H1 (cell line): Measurements from ENCODE around the gene MAML3.

ENCODE experiments used
- BACH1 ChIP-seq: IDR thresholded peaks from 2 replicates; pipeline ENCODE4 v1.6.1; 2012; ENCODE audit warnings: low read length, improper control_type of control experiment
- EP300 ChIP-seq, 2 experiments: IDR thresholded peaks; 1 replicate in 1 of 2; 2 replicates in 1 of 2; pipeline ENCODE4 v1.6.1; 2011 to 2012; ENCODE audit warnings: low read depth in 2 of 2, low read length in 2 of 2, mild to moderate bottlenecking in 2 of 2, borderline replicate concordance in 1 of 2, inconsistent platforms in 1 of 2, moderate library complexity in 1 of 2
- EZH2 ChIP-seq: fragments of 200-600 bp; sonication (generic); IDR thresholded peaks from 2 replicates; pipeline ENCODE4 v1.7.1; 2012; ENCODE audit warnings: low read depth, mild to moderate bottlenecking, moderate library complexity, low read length, inconsistent platforms; ENCODE audit not compliant: severe bottlenecking
- GABPA ChIP-seq: IDR thresholded peaks from 2 replicates; pipeline ENCODE4 v1.6.1; 2011; ENCODE audit warnings: mild to moderate bottlenecking, low read length, moderate library complexity, borderline replicate concordance; ENCODE audit not compliant: insufficient read depth
- JUN ChIP-seq: IDR thresholded peaks from 2 replicates; pipeline ENCODE4 v1.6.1; 2011; ENCODE audit warnings: low read depth, mild to moderate bottlenecking, improper control_type of control experiment, low read length
- KDM5A ChIP-seq: fragments of 200-600 bp; IDR thresholded peaks from 2 replicates; pipeline ENCODE4 v1.7.1; 2012; ENCODE audit warnings: mild to moderate bottlenecking, low read length, inconsistent platforms, mixed read lengths
- POLR2A ChIP-seq, 2 experiments: IDR thresholded peaks; 1 replicate in 1 of 2; 2 replicates in 1 of 2; pipeline ENCODE4 v1.6.1; 2011; ENCODE audit warnings: low read depth in 2 of 2, low read length in 2 of 2, mild to moderate bottlenecking in 2 of 2; ENCODE audit errors: control extremely low read depth in 1 of 2
- POLR2AphosphoS5 ChIP-seq: IDR thresholded peaks from 2 replicates; pipeline ENCODE4 v1.6.1; 2011; ENCODE audit warnings: low read depth, low read length
- ZNF274 ChIP-seq: IDR thresholded peaks from 2 replicates; pipeline ENCODE4 v1.7.0; 2012; ENCODE audit warnings: low read length, borderline replicate concordance; ENCODE audit errors: extremely low read depth
- TF ChIP-seq, protein P1 (sequence below), 3 experiments: IDR thresholded peaks; 1 replicate in 2 of 3; 2 replicates in 1 of 3; pipeline versions ENCODE4 v1.5.1 to v1.6.1; 2011; ENCODE audit warnings: low read length in 3 of 3, mild to moderate bottlenecking in 3 of 3, inconsistent platforms in 2 of 3, low read depth in 1 of 3, moderate library complexity in 1 of 3; ENCODE audit not compliant: insufficient read depth in 1 of 3; ENCODE audit errors: control extremely low read depth in 1 of 3
- TF ChIP-seq, protein P2 (sequence below): IDR thresholded peaks from 2 replicates; pipeline ENCODE4 v1.6.1; 2011; ENCODE audit warnings: low read length, improper control_type of control experiment

DNA sequence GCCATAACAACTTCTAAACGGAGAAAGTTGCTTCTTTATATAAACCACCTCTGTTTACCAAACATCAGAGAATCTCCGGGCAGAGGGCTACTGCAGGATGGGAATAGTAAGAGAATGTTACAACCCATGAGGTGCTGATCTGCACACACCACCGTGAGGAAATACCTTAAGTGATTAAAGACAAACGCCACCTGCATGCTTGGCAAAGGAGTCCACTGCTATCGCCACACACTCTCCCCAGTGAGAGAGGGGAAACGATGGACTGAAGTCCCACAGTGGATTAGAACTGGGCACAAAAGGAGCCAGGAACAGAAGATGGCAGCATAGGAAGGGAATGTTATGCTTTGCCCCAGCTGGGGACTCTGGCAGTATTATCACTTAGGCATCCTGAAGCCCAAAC is 15.6 kb downstream of the MAML3 start:
- TF ChIP-seq JUN = no peak
- TF ChIP-seq EZH2 = no peak
- TF ChIP-seq EP300 (IDR thresholded peaks at IDR 0.05; ENCODE audit: borderline replicate concordance in 1 of 2, low read depth in 2 of 2, low read length in 2 of 2) = no peak
- no peak for TF ChIP-seq GABPA
- no peak for TF ChIP-seq BACH1
- no peak for TF ChIP-seq ZNF274
- no peak for TF ChIP-seq POLR2A (IDR thresholded peaks at IDR 0.05; ENCODE audit: control extremely low read depth in 1 of 2, low read depth in 2 of 2, low read length in 2 of 2)
- TF ChIP-seq, protein P1, sequence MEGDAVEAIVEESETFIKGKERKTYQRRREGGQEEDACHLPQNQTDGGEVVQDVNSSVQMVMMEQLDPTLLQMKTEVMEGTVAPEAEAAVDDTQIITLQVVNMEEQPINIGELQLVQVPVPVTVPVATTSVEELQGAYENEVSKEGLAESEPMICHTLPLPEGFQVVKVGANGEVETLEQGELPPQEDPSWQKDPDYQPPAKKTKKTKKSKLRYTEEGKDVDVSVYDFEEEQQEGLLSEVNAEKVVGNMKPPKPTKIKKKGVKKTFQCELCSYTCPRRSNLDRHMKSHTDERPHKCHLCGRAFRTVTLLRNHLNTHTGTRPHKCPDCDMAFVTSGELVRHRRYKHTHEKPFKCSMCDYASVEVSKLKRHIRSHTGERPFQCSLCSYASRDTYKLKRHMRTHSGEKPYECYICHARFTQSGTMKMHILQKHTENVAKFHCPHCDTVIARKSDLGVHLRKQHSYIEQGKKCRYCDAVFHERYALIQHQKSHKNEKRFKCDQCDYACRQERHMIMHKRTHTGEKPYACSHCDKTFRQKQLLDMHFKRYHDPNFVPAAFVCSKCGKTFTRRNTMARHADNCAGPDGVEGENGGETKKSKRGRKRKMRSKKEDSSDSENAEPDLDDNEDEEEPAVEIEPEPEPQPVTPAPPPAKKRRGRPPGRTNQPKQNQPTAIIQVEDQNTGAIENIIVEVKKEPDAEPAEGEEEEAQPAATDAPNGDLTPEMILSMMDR (IDR thresholded peaks at IDR 0.05; ENCODE audit: control extremely low read depth in 1 of 3, insufficient read depth in 1 of 3, low read depth in 1 of 3, low read length in 3 of 3) = no peak
- no peak for TF ChIP-seq KDM5A
- TF ChIP-seq, protein P2, sequence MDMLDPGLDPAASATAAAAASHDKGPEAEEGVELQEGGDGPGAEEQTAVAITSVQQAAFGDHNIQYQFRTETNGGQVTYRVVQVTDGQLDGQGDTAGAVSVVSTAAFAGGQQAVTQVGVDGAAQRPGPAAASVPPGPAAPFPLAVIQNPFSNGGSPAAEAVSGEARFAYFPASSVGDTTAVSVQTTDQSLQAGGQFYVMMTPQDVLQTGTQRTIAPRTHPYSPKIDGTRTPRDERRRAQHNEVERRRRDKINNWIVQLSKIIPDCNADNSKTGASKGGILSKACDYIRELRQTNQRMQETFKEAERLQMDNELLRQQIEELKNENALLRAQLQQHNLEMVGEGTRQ = no peak
- no peak for TF ChIP-seq POLR2AphosphoS5
